GM12891 (cell line): ENCODE data around the gene MT1X.

Source experiments
- DNase-seq: peaks from one replicate; pipeline ENCODE4 v3.0.0; 2011; ENCODE audit warnings: low spot score; ENCODE audit not compliant: insufficient read length
- FAIRE-seq: peaks from 2 replicates; lab custom pipeline; 2011; peaks lifted over from hg19 to GRCh38; lab: Jason Lieb, UNC
- PAX5 ChIP-seq: IDR thresholded peaks from 2 replicates; pipeline ENCODE4 v1.6.1; 2011; ENCODE audit warnings: low read length, moderate library complexity, mild to moderate bottlenecking; ENCODE audit not compliant: insufficient read depth, severe bottlenecking
- POLR2A ChIP-seq: IDR thresholded peaks from 2 replicates; pipeline ENCODE4 v1.6.1; 2011; ENCODE audit warnings: low read depth, low read length, control low read depth
- POLR2AphosphoS5 ChIP-seq: IDR thresholded peaks from 2 replicates; pipeline ENCODE4 v1.6.1; 2011; ENCODE audit warnings: low read depth, low read length, control low read depth
- POU2F2 ChIP-seq: IDR thresholded peaks from 2 replicates; pipeline ENCODE4 v1.6.1; 2011; ENCODE audit warnings: low read depth, mild to moderate bottlenecking, control low read depth, low read length, moderate library complexity
- SPI1 ChIP-seq: IDR thresholded peaks from 2 replicates; pipeline ENCODE4 v1.6.1; 2011; ENCODE audit warnings: low read depth, low read length, control low read depth
- TAF1 ChIP-seq: IDR thresholded peaks from 2 replicates; pipeline ENCODE4 v1.6.1; 2011; ENCODE audit warnings: low read depth, low read length, control low read depth

MT1X gene

DNA sequence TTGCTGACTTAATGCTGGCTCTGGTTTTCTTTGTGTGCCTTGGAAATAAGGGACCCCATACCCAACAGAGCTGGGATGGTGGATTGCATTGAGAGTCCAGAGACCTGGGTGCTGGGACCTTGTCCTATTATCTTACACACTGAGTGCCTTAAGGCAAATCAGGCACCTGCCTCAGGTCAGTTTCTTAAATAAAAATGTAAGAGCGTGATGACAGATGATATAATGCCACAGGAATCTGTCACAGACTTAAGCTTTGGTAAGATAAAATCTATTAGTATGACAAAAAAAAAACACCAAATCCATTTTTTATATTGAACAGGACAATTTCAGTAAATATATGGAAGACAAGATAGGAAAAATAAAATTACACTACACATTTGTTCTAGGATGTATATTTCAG is 42.2 kb upstream of the MT1X start:
- no peak for TF ChIP-seq POLR2AphosphoS5
- TF ChIP-seq POU2F2, result no peak
- no peak for TF ChIP-seq SPI1
- TF ChIP-seq PAX5, result no peak
- TF ChIP-seq TAF1, result no peak
- no peak for TF ChIP-seq POLR2A
- DNase-seq, result no peak
- no peak for FAIRE-seq

DNA sequence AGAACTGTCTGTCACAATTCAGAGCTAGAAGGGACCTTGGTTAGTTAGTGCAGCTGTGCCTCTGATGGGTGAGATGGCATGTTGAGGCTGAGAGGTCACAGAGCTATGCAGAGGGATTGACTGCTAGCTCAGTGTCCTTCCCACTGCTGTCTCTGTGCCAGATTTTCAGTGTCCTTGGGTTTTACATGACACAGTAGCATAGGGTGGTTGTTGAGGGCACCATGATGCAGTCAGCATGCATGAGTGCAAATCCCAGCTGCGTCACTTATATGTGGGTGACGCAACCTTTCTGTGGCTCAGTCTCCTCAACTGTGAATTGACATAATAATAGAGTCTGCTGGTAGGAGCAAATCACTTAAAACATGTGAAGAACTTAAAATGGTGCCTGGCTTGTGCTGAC is 41.1 kb upstream of the MT1X start:
- no peak for FAIRE-seq
- TF ChIP-seq POU2F2, result no peak
- TF ChIP-seq SPI1, result no peak
- TF ChIP-seq POLR2A, result no peak
- TF ChIP-seq POLR2AphosphoS5, result no peak
- no peak for TF ChIP-seq TAF1
- TF ChIP-seq PAX5, result no peak
- DNase-seq, result no peak

DNA sequence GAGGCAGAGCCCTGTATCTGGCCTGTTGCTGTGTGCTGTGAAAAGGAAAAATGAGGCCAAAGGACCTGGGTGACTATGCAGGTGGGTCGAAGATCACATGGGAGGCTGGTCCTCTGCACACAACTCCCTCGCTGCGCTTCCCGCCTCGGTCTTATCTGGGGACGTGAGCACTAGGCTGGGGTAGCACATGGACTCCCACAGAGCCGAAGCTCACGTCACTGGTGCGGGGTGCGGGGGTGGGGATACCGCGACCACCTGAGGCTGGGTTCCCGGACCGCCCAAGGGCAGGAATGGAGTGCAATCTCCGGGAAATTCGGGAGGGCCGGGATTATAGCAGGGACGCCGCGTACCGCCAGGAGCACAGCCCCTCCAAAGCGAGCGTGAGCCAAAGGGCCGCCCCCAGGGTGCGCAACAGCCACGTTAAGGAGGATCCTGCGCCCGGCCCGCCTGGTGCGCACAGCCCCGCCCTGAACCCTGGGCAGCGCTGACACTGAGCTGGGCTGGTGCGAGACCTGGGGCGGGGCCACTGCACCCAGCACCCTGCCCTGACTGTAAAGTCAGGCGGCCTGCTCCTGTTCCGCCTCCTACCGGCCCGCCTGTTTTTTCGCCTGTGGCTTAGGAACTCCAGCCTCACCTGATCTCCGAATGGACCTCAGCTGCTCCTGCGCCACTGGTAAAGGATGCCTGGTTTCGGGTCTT is 39.0 kb upstream of the MT1X start:
- no peak for DNase-seq
- FAIRE-seq, result no peak
- no peak for TF ChIP-seq PAX5
- TF ChIP-seq SPI1, result no peak
- no peak for TF ChIP-seq TAF1
- no peak for TF ChIP-seq POLR2AphosphoS5
- no peak for TF ChIP-seq POLR2A

DNA sequence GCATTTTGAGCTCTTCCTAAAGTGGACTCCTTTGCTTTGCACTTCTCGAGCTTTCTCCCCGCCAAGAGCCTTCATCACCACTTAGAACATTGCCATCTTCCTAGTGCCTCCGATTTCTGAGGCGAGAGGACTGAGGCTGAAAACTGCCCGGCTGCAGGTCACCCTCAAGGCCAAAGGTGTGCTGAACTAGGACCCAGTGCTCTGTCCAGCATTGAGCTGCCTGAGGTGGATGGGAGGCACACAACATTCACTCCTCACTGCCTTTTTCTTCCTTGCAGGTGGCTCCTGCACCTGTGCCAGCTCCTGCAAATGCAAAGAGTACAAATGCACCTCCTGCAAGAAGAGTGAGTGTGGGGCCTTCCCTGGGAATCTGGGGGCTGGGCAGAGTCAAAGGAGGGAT is 38.4 kb upstream of the MT1X start:
- no peak for FAIRE-seq
- no peak for TF ChIP-seq PAX5
- TF ChIP-seq POU2F2, result no peak
- no peak for TF ChIP-seq SPI1
- TF ChIP-seq POLR2AphosphoS5, result no peak
- TF ChIP-seq POLR2A, result no peak
- no peak for TF ChIP-seq TAF1
- DNase-seq, result no peak

DNA sequence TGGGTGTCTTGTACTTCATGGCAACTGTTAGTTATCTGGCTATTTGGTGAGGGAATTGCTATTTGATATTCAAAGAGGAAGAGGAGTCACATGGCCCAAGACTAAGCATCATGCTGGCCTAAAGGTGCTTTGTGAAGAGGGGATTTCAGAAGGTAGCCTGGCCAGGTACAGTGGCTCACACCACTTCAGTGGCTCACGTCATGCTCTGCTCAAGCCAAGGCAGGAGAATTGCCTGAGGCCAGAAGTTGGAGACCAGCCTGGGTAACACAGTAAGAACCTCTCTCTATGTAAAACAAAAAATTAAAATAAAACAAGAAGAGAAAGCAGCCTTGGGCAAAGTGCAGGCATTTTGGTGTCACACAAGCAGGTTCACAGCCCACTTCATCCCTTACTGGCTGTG is 37.0 kb upstream of the MT1X start:
- TF ChIP-seq POLR2AphosphoS5, result no peak
- no peak for TF ChIP-seq PAX5
- no peak for TF ChIP-seq SPI1
- no peak for TF ChIP-seq POU2F2
- no peak for TF ChIP-seq TAF1
- TF ChIP-seq POLR2A, result no peak
- DNase-seq (no peak), FAIRE-seq (no peak)

DNA sequence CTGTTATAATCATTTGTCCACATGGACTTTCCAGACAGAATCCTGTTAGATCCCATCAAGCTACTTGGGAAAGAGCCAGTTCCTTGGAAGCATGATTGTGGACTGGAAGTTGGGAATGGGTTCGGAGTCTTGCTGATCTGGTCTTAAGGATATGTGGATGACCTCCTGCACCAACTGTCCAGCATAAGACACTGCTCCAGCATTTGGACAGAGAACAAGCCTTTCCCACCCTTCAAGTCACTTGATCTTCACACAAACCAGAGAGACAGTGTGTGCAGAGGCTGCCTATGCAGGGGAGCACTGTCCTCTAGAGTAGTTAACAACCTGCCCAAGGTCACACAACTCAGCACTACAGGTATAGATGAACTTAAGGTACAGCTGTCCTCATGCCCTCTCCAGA is 36.4 kb upstream of the MT1X start:
- DNase-seq (no peak), FAIRE-seq (no peak)
- TF ChIP-seq POLR2AphosphoS5 (no peak), POU2F2 (no peak), TAF1 (no peak), SPI1 (no peak), PAX5 (no peak), POLR2A (no peak)

DNA sequence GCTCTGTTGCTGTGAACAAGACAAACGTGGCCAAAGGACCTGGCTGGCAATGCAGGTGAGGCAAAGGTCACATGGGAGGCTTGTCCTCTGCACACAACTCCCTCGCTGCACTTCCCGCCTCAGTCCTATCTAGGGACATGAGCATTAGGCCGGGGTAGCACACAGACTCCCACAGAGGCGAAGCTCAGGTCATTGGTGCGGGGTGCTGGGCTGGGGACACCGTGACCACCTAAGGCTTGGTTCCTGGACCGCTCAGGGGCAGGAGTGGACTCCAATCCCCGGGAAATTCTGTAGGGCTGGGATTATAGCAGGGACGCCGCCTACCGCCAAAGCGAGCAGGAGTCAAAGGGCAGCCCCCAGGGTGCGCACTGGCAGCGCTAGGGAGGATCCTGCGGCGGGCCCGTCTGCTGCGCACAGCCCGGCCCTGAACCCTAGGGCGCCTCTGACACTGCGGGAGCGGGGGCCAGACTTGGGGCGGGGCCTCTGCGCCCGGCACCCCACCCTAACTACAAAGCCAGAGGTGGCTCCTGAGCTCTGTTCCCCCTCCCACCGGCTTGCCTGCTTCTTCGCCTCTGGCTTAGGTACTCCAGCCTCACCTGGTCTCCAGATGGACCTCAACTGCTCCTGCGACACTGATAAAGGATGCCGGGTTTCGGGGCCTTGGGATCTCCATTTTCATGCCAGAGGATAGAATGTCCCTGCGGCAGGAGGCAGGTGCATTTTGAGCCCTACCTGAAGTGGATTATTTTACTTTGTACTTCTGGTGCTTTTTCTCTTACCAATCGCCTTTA is 34.4 kb upstream of the MT1X start:
- TF ChIP-seq POLR2AphosphoS5, result no peak
- TF ChIP-seq PAX5, result no peak
- TF ChIP-seq TAF1, result no peak
- TF ChIP-seq SPI1, result no peak
- TF ChIP-seq POLR2A, result no peak
- no peak for TF ChIP-seq POU2F2
- no peak for DNase-seq
- no peak for FAIRE-seq

DNA sequence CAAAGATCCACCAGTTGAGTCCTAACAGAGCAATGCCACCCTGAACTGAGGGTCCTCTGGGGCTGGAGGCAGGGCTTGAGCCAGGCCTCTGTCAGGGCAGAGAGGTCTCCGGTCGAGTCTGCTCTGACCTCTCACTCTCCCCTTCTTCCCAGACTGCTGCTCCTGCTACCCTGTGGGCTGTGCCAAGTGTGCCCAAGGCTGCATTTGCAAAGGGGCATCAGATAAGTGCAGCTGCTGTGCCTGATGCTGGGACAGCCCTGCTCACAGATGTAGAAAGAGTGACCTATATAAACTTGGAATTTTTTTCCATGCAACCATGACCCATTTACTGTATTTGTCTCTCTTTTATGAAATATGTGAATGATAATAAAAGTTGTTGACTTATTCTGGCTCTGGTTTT is 33.0 kb upstream of the MT1X start:
- DNase-seq, result no peak
- TF ChIP-seq TAF1 (no peak), POU2F2 (no peak), SPI1 (no peak), POLR2AphosphoS5 (no peak), POLR2A (no peak), PAX5 (no peak)
- no peak for FAIRE-seq

DNA sequence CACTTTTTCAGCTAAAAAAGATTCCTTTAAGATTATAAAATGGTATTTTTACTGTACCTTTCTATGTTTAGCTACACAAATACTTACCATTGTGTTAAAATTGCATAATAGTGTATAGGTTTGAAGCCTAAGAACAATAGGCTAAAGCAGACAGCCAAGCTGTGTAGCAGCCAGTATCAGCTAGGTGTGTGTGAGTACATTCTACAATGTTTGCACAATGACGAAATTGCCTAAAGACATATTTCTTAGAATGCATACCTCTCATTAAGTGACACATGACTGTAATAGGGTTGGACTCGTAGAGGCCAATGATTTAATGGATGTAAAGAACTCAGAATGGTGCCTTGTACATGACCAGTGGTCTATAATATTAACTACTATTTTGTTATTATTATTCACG is 32.5 kb upstream of the MT1X start:
- TF ChIP-seq TAF1, result no peak
- TF ChIP-seq POU2F2, result no peak
- no peak for TF ChIP-seq POLR2A
- no peak for TF ChIP-seq POLR2AphosphoS5
- no peak for TF ChIP-seq SPI1
- no peak for TF ChIP-seq PAX5
- no peak for FAIRE-seq
- DNase-seq, result no peak

DNA sequence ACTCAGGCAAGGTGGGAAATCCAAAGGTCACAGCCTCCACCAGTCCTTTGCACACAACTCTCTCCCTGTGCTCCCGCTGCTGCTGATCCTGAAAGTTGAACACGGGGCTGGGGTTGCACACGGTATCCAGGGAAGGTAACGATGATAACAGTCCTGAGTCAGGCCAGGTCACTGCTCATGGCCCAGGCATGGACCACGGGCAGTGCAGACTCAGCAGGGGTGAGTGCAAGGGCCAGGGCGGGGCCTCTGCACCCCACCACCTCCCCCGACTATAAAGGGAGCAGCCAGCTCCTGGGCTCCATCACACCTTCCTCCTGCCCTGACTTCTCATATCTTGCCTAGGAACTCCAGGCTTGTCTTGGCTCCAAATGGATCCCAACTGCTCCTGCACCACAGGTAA is 30.7 kb upstream of the MT1X start, which contains the start of gene MT1B:
Gene MT1B, plus strand, starts transcription at position 301 of the 400 bp plus-strand sequence. Its CDS starts 68 bp downstream, at position 369.
- TF ChIP-seq PAX5, result no peak
- no peak for TF ChIP-seq POLR2AphosphoS5
- TF ChIP-seq POLR2A, result no peak
- no peak for TF ChIP-seq TAF1
- no peak for TF ChIP-seq POU2F2
- no peak for TF ChIP-seq SPI1
- FAIRE-seq, result no peak
- DNase-seq, result no peak
